Natural killer cell (primary cell): ENCODE data around the gene PRR5. TPM values are rescaled to one million over a fixed set of nuclear protein-coding genes. Genes with fewer than 3 reads are reported as not detected.

ENCODE experiments used
- ATAC-seq, 3 donors: fragments of 150-1000 bp in 2 of 3; fragments of 200-7000 bp in 1 of 3; cut with Tn5 transposase; 1 replicate in 1 of 3; 2 replicates in 2 of 3; pipeline ENCODE4 v1.10.0; 2021; ENCODE audit warnings: mild to moderate bottlenecking in 2 of 3, moderate library complexity in 2 of 3
- DNase-seq, 2 donors: peaks; one replicate each; pipeline versions ENCODE4 v3.0.0 to v3.0.0-alpha.2; 2013 to 2021; ENCODE audit warnings: mixed read lengths in 1 of 2
- H3K27ac ChIP-seq: one replicate; pipeline ENCODE4 v1.5.1; 2013; ENCODE audit warnings: mild to moderate bottlenecking, low read length
- H3K27me3 ChIP-seq: one replicate; pipeline ENCODE4 v1.6.1; 2013; ENCODE audit warnings: low read length; ENCODE audit not compliant: control insufficient read depth, insufficient read depth
- H3K36me3 ChIP-seq: one replicate; pipeline ENCODE4 v1.6.1; 2013; ENCODE audit warnings: low read length; ENCODE audit not compliant: control insufficient read depth, insufficient read depth
- H3K4me1 ChIP-seq: one replicate; pipeline ENCODE4 v1.6.1; 2013; ENCODE audit warnings: low read length; ENCODE audit not compliant: control insufficient read depth, insufficient read depth
- H3K4me3 ChIP-seq: one replicate; pipeline ENCODE4 v1.5.1; 2013; ENCODE audit warnings: low read length
- H3K9me3 ChIP-seq: one replicate; pipeline ENCODE4 v1.6.1; 2013; ENCODE audit warnings: low read length; ENCODE audit not compliant: control insufficient read depth, insufficient read depth
- H3K27ac Mint-ChIP-seq, 2 donors: one replicate each; pipeline ENCODE4 v1.8.0; 2022; ENCODE audit warnings: mild to moderate bottlenecking in 2 of 2, mixed read lengths in 2 of 2, moderate library complexity in 1 of 2
- H3K27me3 Mint-ChIP-seq, 2 donors: one replicate each; pipeline ENCODE4 v1.8.0; 2022; ENCODE audit warnings: low read depth in 2 of 2, mixed read lengths in 2 of 2
- H3K36me3 Mint-ChIP-seq: one replicate; pipeline ENCODE4 v1.8.0; 2022; ENCODE audit warnings: mixed read lengths
- H3K4me1 Mint-ChIP-seq, 2 donors: one replicate each; pipeline ENCODE4 v1.8.0; 2022; ENCODE audit warnings: mixed read lengths in 2 of 2
- H3K4me3 Mint-ChIP-seq: one replicate; pipeline ENCODE4 v1.8.0; 2022; ENCODE audit warnings: mild to moderate bottlenecking, moderate library complexity, mixed read lengths
- H3K9me3 Mint-ChIP-seq, 2 donors: one replicate each; pipeline ENCODE4 v1.8.0; 2022; ENCODE audit warnings: mixed read lengths in 2 of 2
- WGBS: methylation state at CpG from one replicate; pipeline ENCODE4 v1.1.7; 2013; ENCODE audit warnings: missing lambda C conversion rate; ENCODE audit not compliant: insufficient coverage; 5-methylcytosine and 5-hydroxymethylcytosine counted together
- intact Hi-C: fragments of 100-400 bp; cut with micrococcal nuclease; formaldehyde crosslinking; loops from one replicate; pipeline ENCODE4 v1.14.2; 2022
- total RNA-seq, 4 donors: library from RNA; stranded (reverse); fragments of 120-200 nt in 1 of 4; gene quantifications; one replicate each; pipeline versions ENCODE4 v1.2.3 to v1.2.4, GENCODE V29; 2013 to 2022
- TF ChIP-seq, protein P1 (sequence below): fragments of 200-600 bp; IDR thresholded peaks from one replicate; pipeline ENCODE4 v1.8.0; 2022; ENCODE audit warnings: antibody characterized with exemption

The PRR5 gene
- total RNA-seq, 3 donors from 2014 or later (not counting 1 experiment from before 2014, with no cell fraction given), result 92.6 to 133 (median 93.4) TPM

DNA sequence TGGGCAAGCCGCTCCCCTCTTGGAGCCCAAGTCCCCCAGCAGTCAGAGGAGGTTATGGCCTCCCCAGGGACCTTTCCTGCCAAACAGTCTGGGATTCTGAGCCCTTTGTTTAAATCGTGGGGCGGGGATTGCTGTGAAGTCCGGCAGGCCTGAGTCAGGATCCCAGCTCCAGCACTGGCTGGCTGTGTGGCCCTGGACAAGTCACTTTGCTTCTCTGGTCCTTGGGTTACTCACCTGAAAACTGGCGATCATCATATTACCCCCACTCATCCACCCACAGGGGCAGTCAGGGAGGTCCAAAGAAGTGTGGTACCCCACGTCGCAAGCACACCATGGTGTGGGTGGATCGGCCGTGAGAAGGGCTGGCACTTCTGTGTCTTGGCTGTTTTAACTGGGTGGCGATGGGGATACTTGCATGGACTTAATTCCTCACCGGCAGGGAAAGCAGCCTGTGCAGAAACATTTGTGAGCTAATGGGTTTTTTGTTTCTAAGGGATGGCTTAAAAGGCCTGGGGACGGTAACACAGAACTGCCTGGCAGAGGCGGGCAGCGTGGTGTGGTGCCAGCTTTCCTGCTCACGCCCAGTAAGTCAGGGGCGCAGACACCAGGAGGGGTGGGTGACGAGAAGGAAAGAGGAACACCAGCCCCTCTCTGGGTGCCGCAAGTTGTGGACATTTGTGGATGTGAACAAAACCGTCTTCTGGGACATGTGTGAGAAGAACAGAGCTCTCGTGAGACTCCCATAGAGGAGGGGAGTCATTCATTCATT is 31.6 kb upstream of the PRR5 start:
- Mint-ChIP-seq H3K4me3 (peak overlapping the region; percentile 83), H3K27ac (peak overlapping the region; percentile 77 to 93), H3K9me3 (no peaks in the 10 kb centered on the region), H3K36me3 (no peaks in the 10 kb centered on the region), H3K27me3 (no peaks in the 10 kb centered on the region), H3K4me1 (peaks cover 60 to 78% of the 10 kb centered on the region in 2 donors)
- intact Hi-C loops, result no loop called here
- H3K36me3 ChIP-seq, result no peaks in the 10 kb centered on the region
- H3K4me3 ChIP-seq, result no peak overlapping the region
- TF ChIP-seq, protein P1, sequence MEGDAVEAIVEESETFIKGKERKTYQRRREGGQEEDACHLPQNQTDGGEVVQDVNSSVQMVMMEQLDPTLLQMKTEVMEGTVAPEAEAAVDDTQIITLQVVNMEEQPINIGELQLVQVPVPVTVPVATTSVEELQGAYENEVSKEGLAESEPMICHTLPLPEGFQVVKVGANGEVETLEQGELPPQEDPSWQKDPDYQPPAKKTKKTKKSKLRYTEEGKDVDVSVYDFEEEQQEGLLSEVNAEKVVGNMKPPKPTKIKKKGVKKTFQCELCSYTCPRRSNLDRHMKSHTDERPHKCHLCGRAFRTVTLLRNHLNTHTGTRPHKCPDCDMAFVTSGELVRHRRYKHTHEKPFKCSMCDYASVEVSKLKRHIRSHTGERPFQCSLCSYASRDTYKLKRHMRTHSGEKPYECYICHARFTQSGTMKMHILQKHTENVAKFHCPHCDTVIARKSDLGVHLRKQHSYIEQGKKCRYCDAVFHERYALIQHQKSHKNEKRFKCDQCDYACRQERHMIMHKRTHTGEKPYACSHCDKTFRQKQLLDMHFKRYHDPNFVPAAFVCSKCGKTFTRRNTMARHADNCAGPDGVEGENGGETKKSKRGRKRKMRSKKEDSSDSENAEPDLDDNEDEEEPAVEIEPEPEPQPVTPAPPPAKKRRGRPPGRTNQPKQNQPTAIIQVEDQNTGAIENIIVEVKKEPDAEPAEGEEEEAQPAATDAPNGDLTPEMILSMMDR, result no peak
- no peak for DNase-seq
- no peaks in the 10 kb centered on the region for H3K27me3 ChIP-seq
- 93% methylated on average over 19 of the region's 20 CpGs for WGBS
- ATAC-seq, result no peak
- H3K4me1 ChIP-seq, result peaks cover 74% of the 10 kb centered on the region
- H3K27ac ChIP-seq, result no peak overlapping the region
- H3K9me3 ChIP-seq, result no peaks in the 10 kb centered on the region

DNA sequence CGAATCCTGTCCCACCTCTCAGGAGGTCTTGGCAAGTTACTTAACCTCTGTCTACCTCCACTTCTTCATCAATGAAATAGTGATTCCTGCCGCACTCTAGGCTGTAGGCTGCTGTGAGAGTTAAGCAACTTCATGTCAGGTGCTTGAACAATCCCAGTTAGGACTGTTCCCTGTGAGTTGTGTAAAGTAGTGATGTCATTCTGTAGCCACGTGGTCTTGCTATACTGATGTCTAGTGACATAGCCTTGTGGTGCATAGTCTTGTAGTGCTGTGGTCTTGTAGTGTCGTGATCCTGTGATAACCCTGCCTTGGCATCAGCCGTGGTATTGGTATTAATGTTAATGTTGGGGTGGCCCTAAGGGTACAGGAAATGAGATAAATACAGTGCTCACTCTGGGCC is 30.3 kb upstream of the PRR5 start:
- no peaks in the 10 kb centered on the region for H3K36me3 ChIP-seq
- no peaks in the 10 kb centered on the region for H3K27me3 Mint-ChIP-seq
- peak overlapping the region; percentile 17 for H3K27ac ChIP-seq
- TF ChIP-seq, protein P1, result no peak
- ATAC-seq (peak; percentile 52 to 63 (median 60)), DNase-seq (peak; percentile 40 to 66)
- H3K4me3 ChIP-seq, result no peak overlapping the region
- H3K27ac Mint-ChIP-seq, result peak overlapping the region; percentile 77 to 93
- peaks cover 57 to 78% of the 10 kb centered on the region in 2 donors for H3K4me1 Mint-ChIP-seq
- 36% methylated on average over 4 of the region's 5 CpGs for WGBS
- peaks cover 67% of the 10 kb centered on the region for H3K4me1 ChIP-seq
- no peaks in the 10 kb centered on the region for H3K9me3 Mint-ChIP-seq
- no peaks in the 10 kb centered on the region for H3K9me3 ChIP-seq
- H3K4me3 Mint-ChIP-seq, result peak overlapping the region; percentile 63
- no peaks in the 10 kb centered on the region for H3K27me3 ChIP-seq
- intact Hi-C loops, result no loop called here
- H3K36me3 Mint-ChIP-seq, result no peaks in the 10 kb centered on the region

DNA sequence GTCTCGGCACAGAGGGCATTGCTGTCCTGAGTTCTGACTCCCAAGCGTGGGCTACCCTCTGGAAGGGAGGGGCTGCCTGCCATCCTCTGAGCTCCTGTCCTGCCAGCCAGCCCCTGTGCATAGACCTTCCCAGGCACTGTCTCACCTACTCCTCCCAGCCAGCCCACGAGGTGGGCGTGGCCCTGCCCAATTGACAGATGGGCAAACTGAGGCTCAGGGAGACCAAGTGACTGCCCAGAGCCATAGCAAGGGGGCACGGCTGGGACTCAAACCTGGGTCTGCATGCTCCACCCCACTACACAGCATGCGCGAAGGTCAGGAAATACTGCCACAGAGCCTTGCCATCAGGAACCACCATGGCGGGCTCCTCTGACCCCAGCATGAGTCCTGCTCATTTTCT is 29.4 kb upstream of the PRR5 start:
- Histone ChIP-seq H3K36me3 (no peaks in the 10 kb centered on the region), H3K9me3 (no peaks in the 10 kb centered on the region), H3K4me3 (no peak overlapping the region), H3K4me1 (peaks cover 67% of the 10 kb centered on the region), H3K27ac (peak overlapping the region; percentile 17), H3K27me3 (no peaks in the 10 kb centered on the region)
- TF ChIP-seq, protein P1, result no peak
- intact Hi-C loops, result no loop called here
- WGBS, result 83% methylated on average over 8 of the region's 8 CpGs
- ATAC-seq, result no peak
- Mint-ChIP-seq H3K4me1 (peaks cover 53 to 78% of the 10 kb centered on the region in 2 donors), H3K27me3 (no peaks in the 10 kb centered on the region), H3K4me3 (peak overlapping the region; percentile 53), H3K9me3 (no peaks in the 10 kb centered on the region), H3K27ac (peak overlapping the region; percentile 77 to 93), H3K36me3 (no peaks in the 10 kb centered on the region)
- DNase-seq, result no peak
